HepG2 (cell line): ENCODE measurements around the gene METTL26. TPM values are rescaled to one million over a fixed set of nuclear protein-coding genes. Genes with fewer than 3 reads are reported as not detected.

Experiments
- ARNT2 ChIP-seq: sonication (generic); formaldehyde crosslinking; IDR thresholded peaks from 2 replicates; pipeline ENCODE4 v1.8.0; 2022; ENCODE audit warnings: mild to moderate bottlenecking, low read depth, missing genetic modification reagents, moderate library complexity
- CENPT ChIP-seq: sonication (generic); formaldehyde crosslinking; IDR thresholded peaks from 2 replicates; pipeline ENCODE4 v1.8.0; 2022; ENCODE audit warnings: low read depth, mild to moderate bottlenecking, moderate library complexity, missing genetic modification reagents
- KDM4B ChIP-seq: sonication (generic); formaldehyde crosslinking; IDR thresholded peaks from 2 replicates; pipeline ENCODE4 v1.4.0; 2020; ENCODE audit warnings: missing genetic modification reagents
- LRRFIP1 ChIP-seq: sonication (generic); formaldehyde crosslinking; conservative IDR thresholded peaks from 2 replicates; pipeline ENCODE4 v1.4.0; 2020; ENCODE audit warnings: missing genetic modification reagents
- MAFF ChIP-seq: IDR thresholded peaks from 2 replicates; pipeline ENCODE4 v1.6.1; 2011; ENCODE audit warnings: low read depth, low read length, improper control_type of control experiment
- NFE2L2 ChIP-seq: fragments of 150-350 bp; IDR thresholded peaks from 2 replicates; pipeline ENCODE4 v1.6.1; 2014; ENCODE audit warnings: low read length
- PITX1 ChIP-seq: sonication (generic); formaldehyde crosslinking; IDR thresholded peaks from 2 replicates; pipeline ENCODE4 v1.5.1; 2020; ENCODE audit warnings: mild to moderate bottlenecking, missing genetic modification reagents
- RELA ChIP-seq: sonication (generic); formaldehyde crosslinking; IDR thresholded peaks from 2 replicates; pipeline ENCODE4 v1.4.0; 2020; ENCODE audit warnings: missing genetic modification reagents
- RFX1 ChIP-seq: fragments of 450-650 bp; IDR thresholded peaks from 2 replicates; pipeline ENCODE4 v1.6.1; 2017
- SAP130 ChIP-seq: IDR thresholded peaks from 2 replicates; pipeline ENCODE4 v1.6.1; 2016; ENCODE audit warnings: low read depth
- SRSF4 ChIP-seq: fragments of 200-400 bp; formaldehyde crosslinking; IDR thresholded peaks from one replicate; pipeline ENCODE4 v1.6.1; 2018; ENCODE audit warnings: mild to moderate bottlenecking, low read depth, low read length, moderate library complexity; ENCODE audit not compliant: poor library complexity, severe bottlenecking
- TCF12 ChIP-seq, 2 experiments: fragments of 450-650 bp in 1 of 2; sonication (generic) in 1 of 2; formaldehyde crosslinking in 1 of 2; IDR thresholded peaks; 2 replicates each; pipeline versions ENCODE4 v1.6.1 to v1.8.0; 2017 to 2022; ENCODE audit warnings: antibody characterized with exemption in 1 of 2, mild to moderate bottlenecking in 1 of 2, missing genetic modification reagents in 1 of 2, moderate library complexity in 1 of 2
- TEAD2 ChIP-seq: sonication (generic); formaldehyde crosslinking; IDR thresholded peaks from 2 replicates; pipeline ENCODE4 v1.9.0; 2021; ENCODE audit warnings: missing genetic modification reagents
- ZFP1 ChIP-seq: IDR thresholded peaks from 2 replicates; pipeline ENCODE4 v1.6.1; 2016
- ZMAT5 ChIP-seq: sonication (generic); formaldehyde crosslinking; IDR thresholded peaks from 2 replicates; pipeline ENCODE4 v1.5.0; 2020; ENCODE audit warnings: mild to moderate bottlenecking, low read depth, missing genetic modification reagents, borderline replicate concordance
- ZNF138 ChIP-seq: sonication (generic); formaldehyde crosslinking; IDR thresholded peaks from 2 replicates; pipeline ENCODE4 v1.5.0; 2020; ENCODE audit warnings: mild to moderate bottlenecking, low read depth, missing genetic modification reagents
- ZNF274 ChIP-seq: sonication (generic); formaldehyde crosslinking; IDR thresholded peaks from 2 replicates; pipeline ENCODE4 v1.5.1; 2020; ENCODE audit warnings: mild to moderate bottlenecking, missing genetic modification reagents
- ZNF280B ChIP-seq: sonication (generic); formaldehyde crosslinking; IDR thresholded peaks from 2 replicates; pipeline ENCODE4 v1.5.0; 2020; ENCODE audit warnings: missing genetic modification reagents, mild to moderate bottlenecking, borderline replicate concordance
- ZNF430 ChIP-seq: sonication (generic); formaldehyde crosslinking; IDR thresholded peaks from 2 replicates; pipeline ENCODE4 v1.9.0; 2021; ENCODE audit warnings: mild to moderate bottlenecking, missing genetic modification reagents
- ZNF589 ChIP-seq: sonication (generic); formaldehyde crosslinking; conservative IDR thresholded peaks from 2 replicates; pipeline ENCODE4 v1.8.0; 2022; ENCODE audit warnings: mild to moderate bottlenecking, moderate library complexity, missing genetic modification reagents
- ZNF724P ChIP-seq: sonication (generic); formaldehyde crosslinking; IDR thresholded peaks from 2 replicates; pipeline ENCODE4 v1.8.0; 2022; ENCODE audit warnings: missing genetic modification reagents, borderline replicate concordance
- ZNF75D ChIP-seq: sonication (generic); formaldehyde crosslinking; IDR thresholded peaks from 2 replicates; pipeline ENCODE4 v1.8.1; 2023; ENCODE audit warnings: missing genetic modification reagents, mild to moderate bottlenecking, borderline replicate concordance
- ZNF766 ChIP-seq: sonication (generic); formaldehyde crosslinking; IDR thresholded peaks from 2 replicates; pipeline ENCODE4 v1.5.0; 2020; ENCODE audit warnings: missing genetic modification reagents, borderline replicate concordance
- ZNF883 ChIP-seq: sonication (generic); formaldehyde crosslinking; IDR thresholded peaks from 2 replicates; pipeline ENCODE4 v1.5.1; 2020; ENCODE audit warnings: mild to moderate bottlenecking, missing genetic modification reagents; ENCODE audit errors: not compliant biosample characterization
- polyA plus RNA-seq, 8 experiments: library from polyadenylated mRNA; depleted of rRNA in 3 of 8; stranded (reverse) in 7 of 8; unstranded in 1 of 8; fragments of >200 nt; fragmentation: Illumina TruSeq in 4 of 8; extraction: Trizol in 4 of 8; gene quantifications; 2 replicates each; pipeline versions ENCODE4 v1.2.1 to v1.2.3, GENCODE V29; 2011 to 2016; ENCODE audit warnings: low read depth in 4 of 8, missing spikeins in 1 of 8, mixed read lengths in 1 of 8; ENCODE audit not compliant: insufficient read depth in 1 of 8
- total RNA-seq, 5 experiments: library from RNA; depleted of rRNA; stranded (reverse); fragments of >200 nt; fragmentation: Illumina TruSeq; extraction: Trizol; gene quantifications; 2 replicates each; pipeline ENCODE4 v1.2.3, GENCODE V29; 2016; ENCODE audit warnings: low read depth in 1 of 5
- TF ChIP-seq, protein P1 (sequence below): sonication (generic); formaldehyde crosslinking; IDR thresholded peaks from 2 replicates; pipeline ENCODE4 v1.8.1; 2022; ENCODE audit warnings: mild to moderate bottlenecking, missing genetic modification reagents

The METTL26 gene
- total and polyA plus RNA-seq, 2 of the 13 experiments (the other 11 are each of a cell fraction or from before 2014, with no cell fraction given): 65.5 to 70.1 TPM

DNA sequence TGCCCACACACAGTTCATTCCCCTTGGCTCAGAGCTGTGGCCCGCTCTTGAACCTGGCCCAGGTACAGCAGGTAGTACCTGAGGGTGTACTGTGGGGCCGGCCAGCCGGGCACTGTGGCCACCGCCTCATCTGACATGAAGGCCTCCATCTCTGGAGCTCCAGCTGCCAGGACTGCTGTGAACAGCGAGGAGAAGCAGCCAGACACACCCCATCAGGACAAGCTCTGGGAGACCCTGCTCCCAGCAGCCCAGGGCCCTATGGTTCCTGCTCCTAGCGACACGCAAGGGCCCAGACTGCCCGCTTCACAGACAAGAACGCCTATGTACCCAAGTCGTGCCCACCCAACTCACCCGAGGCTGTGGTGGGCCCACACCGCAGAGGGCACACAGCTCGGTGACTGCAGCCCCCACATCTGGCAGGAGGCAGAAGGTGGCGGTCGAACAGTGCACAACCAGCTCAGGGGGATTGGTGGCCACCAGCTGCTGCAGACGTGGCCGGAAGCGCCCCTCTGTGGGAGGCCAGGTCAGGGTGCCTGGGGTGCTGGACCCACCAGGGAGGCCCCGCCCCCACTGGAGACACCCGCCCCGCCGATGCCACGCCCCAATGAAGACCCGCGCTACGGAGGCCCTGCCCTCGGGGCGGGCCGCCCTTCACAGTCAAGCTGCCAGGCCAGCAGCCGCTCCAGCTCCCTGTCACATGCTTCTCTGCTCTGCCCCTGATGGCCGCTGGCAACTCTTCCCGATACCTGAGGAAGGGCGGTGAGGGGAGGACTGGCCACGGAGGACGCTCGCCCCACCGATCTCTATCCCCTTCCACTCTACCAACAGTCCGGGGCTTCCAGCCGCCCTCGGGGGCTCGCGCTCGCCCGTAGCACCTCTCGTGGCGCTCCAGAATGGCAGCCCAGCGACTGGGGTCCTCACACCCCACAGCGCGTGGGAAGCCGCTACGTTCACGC lies 43.0 kb upstream of the METTL26 start (continued):
- no peak for TF ChIP-seq LRRFIP1
- TF ChIP-seq SRSF4: no peak
- TF ChIP-seq KDM4B (CRISPR knock-in tag): no peak
- no peak for TF ChIP-seq TEAD2
- peak; percentile 54; the same call in 1 of the 2 replicates for TF ChIP-seq PITX1 (CRISPR knock-in tag)
- peak; percentile 87; the same call in 1 of the 2 replicates for TF ChIP-seq ZNF589 (CRISPR knock-in tag)
- TF ChIP-seq ZNF430 (CRISPR knock-in tag): 0 out of 2 replicates have a peak, but pooled peaks have one; percentile 84
- TF ChIP-seq ZNF274 (CRISPR knock-in tag): peak; percentile 31; the same call in 1 of the 2 replicates
- no peak for TF ChIP-seq TCF12 (IDR thresholded peaks at IDR 0.05)
- no peak for TF ChIP-seq TCF12 (CRISPR knock-in tag; IDR thresholded peaks at IDR 0.05)
- TF ChIP-seq ZMAT5 (CRISPR knock-in tag): no peak
- no peak for TF ChIP-seq ZFP1 (CRISPR knock-in tag)
- no peak for TF ChIP-seq ZNF766 (CRISPR knock-in tag)
- no peak for TF ChIP-seq NFE2L2
- peak; percentile 84 for TF ChIP-seq SAP130 (CRISPR knock-in tag)
- no peak for TF ChIP-seq ZNF138 (CRISPR knock-in tag)
- no peak for TF ChIP-seq CENPT (CRISPR knock-in tag)
- TF ChIP-seq RELA (CRISPR knock-in tag): no peak
- TF ChIP-seq ZNF724P: no peak
- no peak for TF ChIP-seq MAFF
- no peak for TF ChIP-seq ZNF75D (CRISPR knock-in tag)
- no peak for TF ChIP-seq RFX1
- TF ChIP-seq, protein P1, sequence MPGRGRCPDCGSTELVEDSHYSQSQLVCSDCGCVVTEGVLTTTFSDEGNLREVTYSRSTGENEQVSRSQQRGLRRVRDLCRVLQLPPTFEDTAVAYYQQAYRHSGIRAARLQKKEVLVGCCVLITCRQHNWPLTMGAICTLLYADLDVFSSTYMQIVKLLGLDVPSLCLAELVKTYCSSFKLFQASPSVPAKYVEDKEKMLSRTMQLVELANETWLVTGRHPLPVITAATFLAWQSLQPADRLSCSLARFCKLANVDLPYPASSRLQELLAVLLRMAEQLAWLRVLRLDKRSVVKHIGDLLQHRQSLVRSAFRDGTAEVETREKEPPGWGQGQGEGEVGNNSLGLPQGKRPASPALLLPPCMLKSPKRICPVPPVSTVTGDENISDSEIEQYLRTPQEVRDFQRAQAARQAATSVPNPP: no peak
- 0 out of 2 replicates have a peak, but pooled peaks have one; percentile 45 for TF ChIP-seq ARNT2
- TF ChIP-seq ZNF883 (CRISPR knock-in tag): peak; percentile 82
- peak; percentile 71 for TF ChIP-seq ZNF280B (CRISPR knock-in tag)
